ENCODE results near the gene TUBA4A. TPM values are rescaled to one million over a fixed set of nuclear protein-coding genes. Genes with fewer than 3 reads are reported as not detected.
A peak's percentile ranks its signal among the peaks of the same experiment; 100 is the strongest.

The TUBA4A gene
- total RNA-seq, 1 donor from 2014 or later, result 47.9 TPM

DNA sequence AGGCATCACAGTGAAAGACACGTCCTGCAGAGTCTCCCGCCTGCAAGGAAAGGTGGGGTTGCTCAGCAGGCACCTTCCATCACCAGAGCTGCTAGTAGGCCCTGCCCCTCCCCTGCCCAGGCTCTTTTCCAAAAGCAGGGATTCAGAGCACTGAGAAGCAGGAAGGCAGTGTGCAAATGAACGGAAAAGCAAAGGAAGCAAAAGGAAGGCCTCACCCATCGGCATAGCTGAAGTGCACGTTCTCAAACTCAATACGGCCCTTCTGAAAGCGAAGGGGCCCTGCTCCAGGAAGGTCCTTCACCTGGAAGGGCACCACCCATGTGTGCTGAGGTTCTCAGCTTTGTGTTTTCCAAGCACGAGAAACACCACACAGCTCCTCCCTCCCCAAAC is 40.7 kb downstream of the TUBA4A start:
- TF ChIP-seq CTCF (IDR thresholded peaks at IDR 0.05; ENCODE audit: insufficient read depth, low read length, severe bottlenecking), result no peak
- peaks cover 55% of the 10 kb centered on the region for H3K36me3 ChIP-seq (ENCODE audit: control insufficient read depth, insufficient read depth, low read length)
- no peaks in the 10 kb centered on the region for H3K27me3 ChIP-seq (ENCODE audit: control insufficient read depth, insufficient read depth, low read length)
- DNase-seq (ENCODE audit: low read depth), result no peak
- H3K4me3 ChIP-seq (ENCODE audit: low read depth, low read length), result no peak overlapping the region
- FAIRE-seq, result no peak

DNA sequence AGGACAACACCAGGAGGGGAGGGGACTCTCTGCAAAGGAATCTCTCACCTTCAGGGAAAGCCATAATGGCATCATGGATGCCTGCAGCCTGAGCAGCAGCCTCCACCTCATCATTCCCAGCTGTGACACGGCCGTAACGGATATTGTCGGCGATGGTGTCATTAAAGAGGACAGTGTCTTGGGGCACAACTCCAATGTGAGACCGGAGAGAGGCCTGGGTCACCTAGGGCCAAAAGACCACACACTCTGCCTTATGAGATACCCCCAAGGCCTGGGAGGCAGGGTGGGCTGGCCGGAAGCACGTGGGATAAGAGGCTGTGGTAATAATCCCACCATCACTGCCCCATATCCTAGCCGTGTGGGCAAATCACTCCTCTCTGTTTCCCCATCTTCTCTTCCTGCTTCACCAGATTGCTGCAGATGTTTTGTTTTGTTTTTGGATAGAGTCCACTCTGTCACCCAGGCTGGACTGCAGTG is 42.8 kb downstream of the TUBA4A start:
- Histone ChIP-seq H3K4me3 (ENCODE audit: low read depth, low read length) (no peak overlapping the region), H3K36me3 (ENCODE audit: control insufficient read depth, insufficient read depth, low read length) (peaks cover 45% of the 10 kb centered on the region), H3K27me3 (ENCODE audit: control insufficient read depth, insufficient read depth, low read length) (no peaks in the 10 kb centered on the region)
- TF ChIP-seq CTCF (IDR thresholded peaks at IDR 0.05; ENCODE audit: insufficient read depth, low read length, severe bottlenecking), result no peak
- DNase-seq (ENCODE audit: low read depth), result no peak
- no peak for FAIRE-seq

DNA sequence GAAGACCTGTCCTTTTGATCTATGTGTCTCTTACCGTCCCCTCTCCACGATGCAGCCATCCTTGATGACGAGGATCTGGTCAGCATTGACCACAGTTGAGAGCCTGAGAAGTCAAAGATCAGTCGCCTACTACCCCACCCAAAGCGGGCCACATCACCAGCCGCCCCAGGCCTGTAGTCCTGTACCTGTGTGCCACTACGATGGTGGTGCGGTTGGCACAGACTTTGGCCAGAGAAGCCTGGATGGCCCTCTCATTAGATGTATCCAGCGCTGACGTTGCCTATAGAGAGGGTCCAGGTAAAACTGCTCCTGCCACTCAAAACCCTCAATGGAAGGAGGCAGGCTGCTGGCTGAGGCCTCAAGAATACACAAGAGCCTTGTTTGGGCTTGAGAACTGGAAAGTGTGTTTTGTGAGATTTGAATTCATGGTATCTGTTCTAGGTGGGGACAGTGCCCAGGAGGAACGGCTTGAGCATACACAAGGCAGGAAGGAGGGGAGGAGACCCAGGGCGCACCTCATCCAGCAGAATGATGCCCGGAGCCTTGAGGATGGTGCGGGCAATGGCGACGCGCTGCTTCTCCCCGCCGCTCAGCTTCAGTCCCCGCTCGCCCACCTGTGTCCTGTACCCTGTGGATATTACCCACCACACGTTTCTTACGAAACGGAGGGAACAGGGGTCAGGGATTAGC is 43.4 kb downstream of the TUBA4A start:
- FAIRE-seq, result no peak
- DNase-seq (ENCODE audit: low read depth), result no peak
- H3K36me3 ChIP-seq (ENCODE audit: control insufficient read depth, insufficient read depth, low read length), result peaks cover 41% of the 10 kb centered on the region
- H3K27me3 ChIP-seq (ENCODE audit: control insufficient read depth, insufficient read depth, low read length), result no peaks in the 10 kb centered on the region
- no peak for TF ChIP-seq CTCF (IDR thresholded peaks at IDR 0.05; ENCODE audit: insufficient read depth, low read length, severe bottlenecking)
- no peak overlapping the region for H3K4me3 ChIP-seq (ENCODE audit: low read depth, low read length)

DNA sequence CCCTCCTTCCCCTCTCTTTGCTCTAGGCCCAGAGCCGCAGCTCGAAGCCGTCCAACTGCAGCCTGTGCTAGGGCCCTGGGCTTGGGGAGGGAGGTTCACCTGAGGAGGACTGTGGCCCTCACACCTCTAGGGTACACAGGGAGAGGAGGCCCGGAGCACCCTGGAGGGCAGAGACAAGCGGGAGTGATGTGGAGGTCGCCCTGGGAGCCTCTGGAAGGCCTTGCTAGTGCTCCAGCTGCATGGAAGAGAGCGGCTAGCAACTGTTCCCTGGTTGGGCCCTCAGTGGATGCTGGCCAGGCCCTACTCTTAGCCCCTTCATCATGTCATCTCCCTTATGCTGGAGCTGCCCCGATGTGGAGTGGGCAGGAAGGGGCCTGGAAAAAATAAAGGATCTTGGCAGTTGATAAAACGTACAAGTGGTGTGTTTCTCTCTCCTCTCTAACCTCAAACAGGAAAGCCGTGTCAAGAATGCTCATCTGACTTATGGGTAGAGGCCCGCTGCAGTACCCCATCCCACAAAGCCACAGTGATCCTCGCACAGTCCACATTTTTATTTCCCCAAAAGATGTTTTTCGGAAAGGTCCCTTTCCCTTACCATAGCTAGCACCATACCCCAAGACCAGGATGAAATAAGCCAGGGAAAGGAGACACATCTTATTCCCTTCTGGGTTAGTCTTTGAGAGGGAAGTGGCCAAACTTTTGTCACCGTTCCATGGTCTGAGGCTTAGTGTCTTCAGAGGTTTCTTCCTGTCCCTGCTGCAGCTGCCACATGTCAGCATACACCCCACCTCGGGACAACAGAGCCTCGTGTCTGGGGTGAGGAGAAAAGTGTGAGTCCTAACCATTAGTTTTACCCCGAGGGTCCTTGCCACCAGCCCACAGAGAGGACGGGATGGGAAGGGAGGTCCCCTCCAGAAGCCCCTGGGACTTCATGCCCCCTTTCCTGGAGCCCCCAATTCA is 44.2 kb downstream of the TUBA4A start:
- TF ChIP-seq CTCF (IDR thresholded peaks at IDR 0.05; ENCODE audit: insufficient read depth, low read length, severe bottlenecking), result no peak
- no peaks in the 10 kb centered on the region for H3K27me3 ChIP-seq (ENCODE audit: control insufficient read depth, insufficient read depth, low read length)
- no peak for FAIRE-seq
- peaks cover 35% of the 10 kb centered on the region for H3K36me3 ChIP-seq (ENCODE audit: control insufficient read depth, insufficient read depth, low read length)
- no peak overlapping the region for H3K4me3 ChIP-seq (ENCODE audit: low read depth, low read length)
- DNase-seq (ENCODE audit: low read depth), result no peak

GRCh38 chr2:219207884-219208740 is 45.6 kb downstream of the TUBA4A start:
- DNase-seq (ENCODE audit: low read depth), result peak; percentile 25
- no peak for TF ChIP-seq CTCF (IDR thresholded peaks at IDR 0.05; ENCODE audit: insufficient read depth, low read length, severe bottlenecking)
- Histone ChIP-seq H3K27me3 (ENCODE audit: control insufficient read depth, insufficient read depth, low read length) (no peaks in the 10 kb centered on the region), H3K4me3 (ENCODE audit: low read depth, low read length) (no peak overlapping the region), H3K36me3 (ENCODE audit: control insufficient read depth, insufficient read depth, low read length) (peaks cover 23% of the 10 kb centered on the region)
- no peak for FAIRE-seq
